HuH-7 (cell line): ENCODE results near the gene FCGR3B.
"Not testable (repeated sequence)": the region's sequence is repeated elsewhere in the genome, so short reads cannot be mapped to it uniquely, and the experiment has no call there.

Experiments used
- DNase-seq: peaks from one replicate; pipeline ENCODE4 v3.0.0; 2011; ENCODE audit warnings: low spot score

Gene FCGR3B

DNA sequence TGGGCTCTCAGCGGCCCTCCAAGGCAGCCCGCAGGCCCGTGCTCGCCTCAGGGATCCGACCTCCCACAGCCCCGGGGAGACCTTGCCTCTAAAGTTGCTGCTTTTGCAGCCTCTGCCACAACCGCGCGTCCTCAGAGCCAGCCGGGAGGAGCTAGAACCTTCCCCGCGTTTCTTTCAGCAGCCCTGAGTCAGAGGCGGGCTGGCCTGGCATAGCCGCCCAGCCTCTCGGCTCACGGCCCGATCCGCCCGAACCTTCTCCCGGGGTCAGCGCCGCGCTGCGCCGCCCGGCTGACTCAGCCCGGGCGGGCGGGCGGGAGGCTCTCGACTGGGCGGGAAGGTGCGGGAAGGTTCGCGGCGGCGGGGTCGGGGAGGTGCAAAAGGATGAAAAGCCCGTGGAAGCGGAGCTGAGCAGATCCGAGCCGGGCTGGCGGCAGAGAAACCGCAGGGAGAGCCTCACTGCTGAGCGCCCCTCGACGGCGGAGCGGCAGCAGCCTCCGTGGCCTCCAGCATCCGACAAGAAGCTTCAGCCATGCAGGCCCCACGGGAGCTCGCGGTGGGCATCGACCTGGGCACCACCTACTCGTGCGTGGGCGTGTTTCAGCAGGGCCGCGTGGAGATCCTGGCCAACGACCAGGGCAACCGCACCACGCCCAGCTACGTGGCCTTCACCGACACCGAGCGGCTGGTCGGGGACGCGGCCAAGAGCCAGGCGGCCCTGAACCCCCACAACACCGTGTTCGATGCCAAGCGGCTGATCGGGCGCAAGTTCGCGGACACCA lies 25.0 kb downstream of the FCGR3B start:
- not testable (repeated sequence) for DNase-seq

DNA sequence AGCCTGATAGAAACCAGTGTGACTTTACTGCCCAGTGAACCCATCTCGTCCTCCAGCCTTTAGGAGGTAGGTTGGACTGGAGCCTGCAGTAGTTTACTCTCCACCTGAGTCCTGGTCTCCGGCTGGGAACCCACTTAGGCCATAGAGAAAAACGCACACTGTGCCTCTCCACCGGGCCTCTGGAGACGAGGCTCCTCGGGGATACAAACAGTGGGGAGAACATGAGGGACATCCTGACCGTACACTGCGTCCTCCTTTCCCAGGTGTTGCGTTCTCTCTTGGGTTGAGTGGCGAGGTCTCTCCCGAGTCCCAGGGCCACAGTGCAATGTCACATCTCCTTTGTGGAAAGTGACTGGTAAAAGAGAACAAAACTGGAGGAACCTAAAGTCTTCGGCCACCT lies 26.0 kb downstream of the FCGR3B start:
- not testable (repeated sequence) for DNase-seq

DNA sequence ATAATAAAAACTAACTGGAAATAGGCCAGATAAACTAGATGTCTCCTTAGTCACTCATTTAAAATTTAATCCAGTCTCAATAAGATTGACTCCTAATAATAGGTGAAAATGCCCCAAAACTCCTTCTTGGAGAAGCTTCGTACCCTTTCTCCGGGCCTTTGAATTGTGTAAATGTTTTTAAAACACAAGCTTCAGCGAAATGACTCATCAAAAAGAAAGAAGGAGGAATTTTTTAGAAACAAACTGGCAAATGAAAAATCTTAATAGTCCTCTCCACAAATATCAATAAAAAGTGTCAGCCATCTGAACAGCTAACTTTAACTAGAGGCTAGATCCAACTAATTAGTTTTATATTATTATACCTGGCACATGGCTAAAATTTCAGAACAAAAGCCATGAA lies 33.9 kb downstream of the FCGR3B start:
- not testable (repeated sequence) for DNase-seq

DNA sequence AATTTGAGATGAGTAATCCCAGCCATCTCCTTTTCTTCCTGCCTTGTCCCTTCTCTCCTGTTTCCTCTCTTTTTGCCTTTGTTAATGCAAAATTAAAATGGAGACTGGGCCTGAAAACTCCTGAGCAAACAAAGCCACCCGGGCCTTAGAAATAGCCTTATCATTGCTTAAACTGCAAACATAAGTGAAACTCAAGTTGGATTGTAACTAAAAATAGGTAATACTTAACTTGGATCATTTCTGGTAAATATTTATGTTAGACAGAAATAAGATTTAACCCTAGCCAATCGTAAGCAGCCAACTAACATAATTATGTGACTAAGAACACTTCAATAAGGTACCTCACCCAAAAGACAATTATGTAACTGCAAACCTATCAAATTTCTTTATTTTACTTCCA lies 35.4 kb downstream of the FCGR3B start:
- not testable (repeated sequence) for DNase-seq

DNA sequence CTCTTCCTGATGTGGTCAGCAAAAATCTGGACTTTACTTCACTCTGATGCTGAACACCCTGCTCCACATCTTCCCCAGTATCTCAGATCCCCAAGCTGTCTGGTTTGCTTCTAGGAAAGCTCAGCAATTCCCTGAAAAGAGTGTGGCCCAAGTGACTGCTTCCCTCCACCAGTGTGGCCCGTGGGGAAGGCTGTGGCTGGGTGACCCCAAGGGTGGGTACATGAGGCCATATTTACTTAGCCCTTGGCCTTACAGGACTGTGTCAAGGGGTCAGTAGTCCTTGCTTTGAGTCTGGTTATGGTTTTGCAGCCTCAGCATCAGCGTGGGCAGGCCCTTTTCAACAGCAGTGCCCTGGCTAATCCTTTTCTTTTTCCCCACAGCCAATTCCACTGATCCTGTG lies 35.8 kb downstream of the FCGR3B start:
- DNase-seq, result not testable (repeated sequence)

DNA sequence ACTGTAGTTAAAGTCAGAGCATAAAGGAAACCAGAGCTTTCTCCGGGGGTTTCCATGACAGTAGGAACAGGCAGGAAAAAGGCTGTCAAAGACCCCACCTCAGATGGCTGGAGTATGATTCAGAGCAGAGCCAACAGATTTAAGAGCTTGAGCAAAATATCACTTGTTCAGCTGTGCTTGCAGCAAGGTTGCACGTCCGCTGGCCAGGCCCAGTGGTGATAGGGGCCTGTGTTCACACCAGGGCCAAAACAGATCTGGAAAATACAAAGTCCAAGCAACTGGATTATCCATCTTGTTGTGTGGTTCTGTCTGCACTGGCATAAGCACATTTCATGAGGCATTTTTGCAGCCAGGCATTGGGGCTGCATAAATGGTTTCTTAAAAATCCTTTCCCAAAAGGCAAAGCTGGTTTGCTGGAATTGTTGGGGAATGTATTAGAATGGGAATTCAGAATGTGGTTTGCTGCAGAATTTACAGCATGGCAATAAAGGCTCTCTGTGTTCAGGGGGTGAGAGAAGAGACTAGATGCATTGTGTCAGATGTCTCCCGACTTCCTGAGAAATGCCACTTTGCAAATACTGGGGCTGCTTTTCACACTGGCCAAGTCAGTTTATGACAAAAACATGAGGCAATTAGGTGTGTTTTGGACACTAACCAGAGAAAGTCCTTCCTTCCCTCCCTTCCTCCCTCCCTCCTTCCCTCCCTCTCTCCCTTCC lies 36.5 kb downstream of the FCGR3B start:
- DNase-seq, result not testable (repeated sequence)

DNA sequence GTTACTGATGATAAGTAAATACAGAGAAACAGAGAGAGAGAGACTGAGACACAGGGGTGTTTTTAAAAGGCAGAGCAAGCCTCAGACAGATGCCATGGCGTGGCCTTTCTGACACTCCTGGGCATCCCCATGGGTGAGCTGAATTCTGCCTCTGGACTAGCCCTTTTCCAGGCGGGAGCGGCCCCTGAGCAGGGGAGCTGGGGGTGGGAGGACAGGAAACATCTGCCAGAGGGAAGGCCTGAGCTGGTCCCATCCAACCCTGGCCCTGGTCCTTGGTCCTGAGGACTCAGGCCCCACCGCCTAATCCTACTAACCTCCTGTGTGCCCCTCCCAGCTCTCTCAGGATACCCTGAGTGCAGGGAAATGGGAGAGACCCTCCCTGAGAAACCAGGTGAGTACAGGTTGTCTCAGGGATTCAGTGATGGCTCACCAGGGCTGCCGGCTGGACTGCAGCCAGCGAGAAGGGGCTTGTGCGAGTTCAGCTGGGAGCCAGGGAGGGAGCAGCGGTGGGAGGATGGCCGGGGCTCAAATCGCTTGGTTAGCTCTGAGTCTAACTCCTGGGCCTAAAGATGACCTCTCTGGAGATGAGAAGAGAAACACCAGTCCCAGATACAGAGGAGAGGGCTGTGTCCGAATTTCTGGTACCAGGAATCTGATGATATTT lies 37.8 kb downstream of the FCGR3B start:
- DNase-seq, result not testable (repeated sequence)

DNA sequence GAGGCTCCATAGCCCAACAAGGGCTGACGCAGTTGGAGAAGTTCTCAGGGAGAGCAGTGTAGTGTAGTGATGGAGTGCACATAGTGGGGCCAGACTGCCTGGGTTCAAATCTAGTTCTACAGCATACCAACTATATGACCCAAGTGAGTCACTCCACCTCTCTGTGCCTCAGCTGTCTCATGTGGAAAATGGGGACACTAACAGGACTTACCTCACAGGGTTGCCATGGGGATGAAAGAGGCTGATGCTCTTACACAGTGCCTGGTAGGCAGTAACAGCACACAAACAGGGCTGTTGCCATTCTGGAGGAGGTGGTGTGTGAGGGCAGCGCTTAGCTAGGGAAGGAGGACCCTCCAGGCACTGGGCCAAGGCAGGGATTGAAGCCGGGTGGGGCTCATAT lies 38.4 kb downstream of the FCGR3B start:
- DNase-seq, result not testable (repeated sequence)

DNA sequence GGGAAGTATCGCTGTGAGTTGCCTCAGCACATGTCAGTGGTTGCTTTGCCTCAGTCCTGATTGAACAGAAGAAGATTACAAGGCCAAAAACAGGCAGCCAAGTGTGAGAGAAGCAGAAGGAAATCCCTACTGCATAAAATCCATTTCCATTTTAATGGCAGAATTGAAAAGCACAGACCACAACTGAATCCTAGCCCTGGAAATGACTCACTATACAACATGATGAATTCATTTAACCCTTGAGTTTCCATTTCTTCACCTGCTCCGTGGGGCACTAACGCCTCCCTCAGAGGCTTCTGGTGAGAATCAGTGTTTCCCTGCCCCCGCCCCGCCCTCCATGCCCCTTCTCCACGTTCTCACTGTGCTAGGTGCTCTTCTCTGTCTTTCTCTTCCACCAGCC lies 41.1 kb downstream of the FCGR3B start:
- not testable (repeated sequence) for DNase-seq

DNA sequence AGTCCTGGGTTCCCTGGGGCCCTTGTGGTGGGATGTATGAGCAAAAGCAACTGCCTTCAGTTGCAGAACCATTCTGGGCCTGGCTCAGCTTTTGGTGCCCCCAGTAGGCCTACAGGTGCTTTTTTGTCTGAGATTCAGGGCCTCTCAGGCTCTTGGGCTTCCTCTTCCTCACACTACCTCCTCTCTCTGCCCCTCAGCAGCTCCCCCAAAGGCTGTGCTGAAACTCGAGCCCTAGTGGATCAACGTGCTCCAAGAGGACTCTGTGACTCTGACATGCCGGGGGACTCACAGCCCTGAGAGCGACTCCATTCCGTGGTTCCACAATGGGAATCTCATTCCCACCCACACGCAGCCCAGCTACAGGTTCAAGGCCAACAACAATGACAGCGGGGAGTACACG lies 41.6 kb downstream of the FCGR3B start:
- not testable (repeated sequence) for DNase-seq

DNA sequence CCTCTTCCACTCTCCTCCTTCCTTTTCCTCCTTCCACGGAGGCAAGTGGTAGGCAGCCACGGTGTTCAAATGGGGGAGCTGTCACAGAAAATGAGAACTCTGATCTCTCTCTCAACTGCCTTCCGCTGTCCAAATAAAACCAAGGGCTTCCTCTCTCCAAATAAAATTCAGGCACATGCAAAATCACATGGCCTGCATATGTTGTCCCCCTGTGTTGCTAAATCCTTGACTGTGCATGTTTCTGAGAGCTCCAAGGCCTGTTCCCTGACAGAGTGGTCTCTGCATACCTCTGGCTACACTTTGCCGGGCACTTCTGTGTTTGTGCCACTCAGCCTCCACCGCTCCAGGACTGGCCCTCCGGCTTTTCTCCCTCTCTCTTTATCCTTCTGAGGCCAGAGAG lies 42.4 kb downstream of the FCGR3B start:
- DNase-seq, result not testable (repeated sequence)

DNA sequence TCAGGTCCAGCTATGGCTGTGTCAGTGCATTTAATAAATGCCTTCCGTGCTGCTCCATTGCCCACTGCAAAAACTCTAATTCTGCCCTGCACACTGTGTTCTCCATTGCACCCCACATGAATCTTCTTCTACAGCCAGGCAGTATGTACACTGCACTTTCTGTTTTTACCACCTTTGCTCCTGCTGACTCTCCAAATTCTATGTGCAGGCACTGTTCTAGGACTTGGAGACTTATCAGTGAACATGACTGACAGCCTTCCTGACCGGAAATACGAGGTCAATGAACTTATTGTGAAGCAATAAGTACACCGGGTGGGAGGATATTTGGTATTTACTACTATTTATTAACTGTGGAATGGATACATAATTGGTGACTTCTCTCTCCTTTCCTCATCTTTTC lies 48.1 kb downstream of the FCGR3B start:
- not testable (repeated sequence) for DNase-seq

DNA sequence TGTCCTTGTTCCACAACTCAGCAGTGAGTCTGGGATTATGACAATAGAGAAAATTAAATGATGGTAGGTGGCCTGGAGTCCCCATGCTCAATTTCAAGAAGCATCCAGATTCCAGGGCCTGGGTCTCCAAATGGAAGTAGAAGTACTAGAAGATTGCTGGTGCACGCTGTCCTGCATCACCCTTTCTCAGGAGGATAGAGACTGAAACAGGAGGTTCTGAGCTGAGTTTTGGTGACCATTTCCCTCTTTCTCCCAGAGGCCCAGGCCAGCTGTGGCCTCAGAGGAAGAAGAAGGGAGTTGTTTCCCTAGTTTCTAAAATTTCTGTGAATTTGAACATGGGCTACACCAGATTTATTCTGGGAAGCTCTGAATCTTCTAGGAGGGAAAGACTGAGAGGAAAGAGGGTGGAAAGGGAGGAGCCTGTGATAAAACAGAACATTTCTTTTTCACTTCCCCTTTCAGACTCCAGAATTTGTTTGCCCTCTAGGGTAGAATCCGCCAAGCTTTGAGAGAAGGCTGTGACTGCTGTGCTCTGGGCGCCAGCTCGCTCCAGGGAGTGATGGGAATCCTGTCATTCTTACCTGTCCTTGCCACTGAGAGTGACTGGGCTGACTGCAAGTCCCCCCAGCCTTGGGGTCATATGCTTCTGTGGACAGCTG lies 50.0 kb downstream of the FCGR3B start:
- DNase-seq, result not testable (repeated sequence)

DNA sequence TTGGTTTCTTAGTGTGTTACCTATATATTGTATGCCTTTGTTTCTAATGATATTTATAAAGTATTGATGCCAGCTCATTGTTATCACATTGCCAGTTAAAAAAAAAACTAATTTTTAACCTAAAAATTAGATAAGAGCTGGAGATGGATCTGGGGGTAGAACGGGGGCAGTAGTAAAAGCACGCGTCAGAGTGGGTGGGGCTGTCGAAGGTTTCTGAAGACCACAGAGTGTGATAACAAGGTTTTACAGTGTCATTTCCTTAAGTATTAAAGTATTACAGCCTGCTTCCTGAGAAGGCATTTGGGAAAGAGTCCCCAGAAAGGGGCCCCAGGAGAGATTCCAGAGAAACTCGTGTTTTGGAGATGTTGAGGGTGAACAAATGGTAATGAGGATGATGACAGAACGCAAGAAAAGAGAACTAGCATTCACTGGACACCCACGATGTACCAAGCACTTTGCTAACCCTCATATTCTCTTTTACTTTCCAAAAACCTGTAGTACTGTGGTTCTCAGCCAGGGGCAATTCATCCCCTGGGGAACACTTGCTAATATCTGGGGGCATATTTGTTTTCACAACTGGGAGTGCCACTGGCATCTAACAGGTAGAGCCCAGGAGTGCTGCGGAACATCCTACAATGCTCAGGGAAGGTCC lies 51.0 kb downstream of the FCGR3B start:
- not testable (repeated sequence) for DNase-seq

DNA sequence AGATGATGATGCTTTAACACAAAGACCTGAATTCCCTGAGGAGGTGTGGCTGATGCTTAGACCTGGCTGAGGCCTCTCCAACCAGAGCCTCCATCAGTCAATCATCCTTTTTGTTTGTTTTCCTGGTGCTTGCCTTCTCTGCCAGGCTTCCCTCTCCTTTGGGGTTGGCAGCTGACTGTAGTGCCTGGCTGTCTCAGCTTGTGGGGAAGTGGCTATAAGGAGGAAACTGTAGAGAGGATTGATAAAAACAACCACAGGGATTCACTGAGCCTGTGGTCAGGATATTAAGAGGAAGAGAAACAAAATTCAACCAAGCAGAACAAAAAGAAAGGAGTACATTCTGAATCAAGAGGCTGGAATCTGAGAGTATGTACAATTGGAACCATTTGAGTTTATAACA lies 54.3 kb downstream of the FCGR3B start:
- DNase-seq, result not testable (repeated sequence)
